ENCODE results near the gene TMPRSS6. TPM values are rescaled to one million over a fixed set of nuclear protein-coding genes. Genes with fewer than 3 reads are reported as not detected.

TMPRSS6 gene
- total and polyA plus RNA-seq, 2 experiments from 2014 or later, result 0.05 TPM; not detected in 1

DNA sequence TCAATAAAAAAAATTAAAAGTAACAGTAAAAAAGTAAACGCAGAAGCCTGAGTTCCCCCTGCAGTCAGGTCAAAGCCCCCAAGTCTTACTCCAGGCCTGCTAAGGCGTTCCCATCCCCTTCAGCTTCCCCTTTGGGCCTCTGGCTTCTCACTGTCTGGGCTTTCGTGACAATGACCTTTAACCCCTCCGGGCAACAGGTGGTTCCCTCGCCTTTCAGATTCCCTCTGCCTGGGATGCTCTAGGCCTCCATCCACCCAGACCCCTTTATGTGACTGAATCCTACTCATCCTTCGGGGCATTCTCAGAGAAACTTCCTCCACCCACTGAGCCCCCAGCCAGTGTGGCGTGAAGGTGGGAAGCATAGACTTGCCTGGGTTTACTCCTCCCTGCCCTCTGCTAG, 82.0 kb downstream of the TMPRSS6 start:
- Histone ChIP-seq H4K20me1 (ENCODE audit: insufficient read depth) (no peaks in the 10 kb centered on the region; the same call in 1 of the 2 replicates), H3K27me3 (replicated peaks; ENCODE audit: insufficient read depth) (no peaks in the 10 kb centered on the region), H3K9me3 (ENCODE audit: low read depth) (no peaks in the 10 kb centered on the region), H3K27ac (no peak overlapping the region), H3K4me3 (no peak overlapping the region), H3K9ac (no peak overlapping the region), H3K4me1 (ENCODE audit: insufficient read depth) (no peaks in the 10 kb centered on the region), H3K79me2 (ENCODE audit: insufficient read depth) (no peaks in the 10 kb centered on the region), H3K9me2 (ENCODE audit: insufficient read depth) (no peaks in the 10 kb centered on the region), H2AFZ (no peak overlapping the region), H3K36me3 (ENCODE audit: low read depth) (no peaks in the 10 kb centered on the region; the same call in 1 of the 2 replicates), H3F3A (ENCODE audit: insufficient read depth) (no peaks in the 10 kb centered on the region), H3K4me2 (ENCODE audit: unreplicated experiment) (no peak overlapping the region)
- no peak for DNase-seq
- 86 to 88% methylated on average over 7 of the region's 7 CpGs for WGBS, 2 experiments (ENCODE audit: low coverage in 1 of 2, low lambda C conversion rate in 2 of 2, missing lambda C conversion rate in 2 of 2)
- in situ Hi-C loops (cut with MboI), result no loop called here
- TF ChIP-seq EZH2phosphoT487 (IDR thresholded peaks at IDR 0.05; ENCODE audit: insufficient read depth, low read depth) (no peak), EZH2 (IDR thresholded peaks at IDR 0.05; ENCODE audit: insufficient read depth, poor library complexity, severe bottlenecking) (no peak)

DNA sequence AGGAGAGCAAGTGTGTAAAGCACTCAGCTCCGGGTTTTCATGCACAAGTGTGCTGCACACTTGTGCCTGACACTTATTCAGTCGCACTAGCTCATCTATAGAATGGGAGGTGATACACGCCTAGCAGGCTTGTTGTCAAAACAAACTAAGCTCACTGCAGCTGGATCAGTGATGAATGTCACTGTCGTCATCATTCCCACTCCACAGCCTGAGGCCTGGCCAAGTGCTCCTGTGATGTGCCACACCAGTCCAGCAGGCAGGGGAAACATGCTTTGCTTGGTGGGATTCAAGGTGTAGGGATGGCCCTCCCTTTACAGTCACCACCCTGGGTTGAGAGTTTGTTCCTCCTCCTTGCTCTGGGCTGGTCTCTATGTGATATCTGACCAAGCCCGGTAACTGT, 83.2 kb downstream of the TMPRSS6 start:
- no peaks in the 10 kb centered on the region for H3K27me3 ChIP-seq (replicated peaks; ENCODE audit: insufficient read depth)
- H4K20me1 ChIP-seq (ENCODE audit: insufficient read depth), result no peaks in the 10 kb centered on the region; the same call in 1 of the 2 replicates
- no peak overlapping the region for H3K9ac ChIP-seq
- TF ChIP-seq EZH2 (IDR thresholded peaks at IDR 0.05; ENCODE audit: insufficient read depth, poor library complexity, severe bottlenecking) (no peak), EZH2phosphoT487 (IDR thresholded peaks at IDR 0.05; ENCODE audit: insufficient read depth, low read depth) (no peak)
- H3K27ac ChIP-seq, result no peak overlapping the region
- H3K79me2 ChIP-seq (ENCODE audit: insufficient read depth), result 0 out of 2 replicates have a peak, but pooled peaks cover 5% of the 10 kb centered on the region
- no peaks in the 10 kb centered on the region for H3F3A ChIP-seq (ENCODE audit: insufficient read depth)
- in situ Hi-C loops (cut with MboI), result no loop called here
- H3K9me2 ChIP-seq (ENCODE audit: insufficient read depth), result no peaks in the 10 kb centered on the region
- WGBS, 2 experiments (ENCODE audit: low coverage in 1 of 2, low lambda C conversion rate in 2 of 2, missing lambda C conversion rate in 2 of 2), result 91 to 96% methylated on average over 5 of the region's 5 CpGs
- H3K4me1 ChIP-seq (ENCODE audit: insufficient read depth), result no peaks in the 10 kb centered on the region
- no peak overlapping the region for H3K4me2 ChIP-seq (ENCODE audit: unreplicated experiment)
- no peak overlapping the region for H2AFZ ChIP-seq
- H3K36me3 ChIP-seq (ENCODE audit: low read depth), result no peaks in the 10 kb centered on the region; the same call in 1 of the 2 replicates
- H3K4me3 ChIP-seq, result no peak overlapping the region
- no peaks in the 10 kb centered on the region for H3K9me3 ChIP-seq (ENCODE audit: low read depth)
- no peak for DNase-seq

DNA sequence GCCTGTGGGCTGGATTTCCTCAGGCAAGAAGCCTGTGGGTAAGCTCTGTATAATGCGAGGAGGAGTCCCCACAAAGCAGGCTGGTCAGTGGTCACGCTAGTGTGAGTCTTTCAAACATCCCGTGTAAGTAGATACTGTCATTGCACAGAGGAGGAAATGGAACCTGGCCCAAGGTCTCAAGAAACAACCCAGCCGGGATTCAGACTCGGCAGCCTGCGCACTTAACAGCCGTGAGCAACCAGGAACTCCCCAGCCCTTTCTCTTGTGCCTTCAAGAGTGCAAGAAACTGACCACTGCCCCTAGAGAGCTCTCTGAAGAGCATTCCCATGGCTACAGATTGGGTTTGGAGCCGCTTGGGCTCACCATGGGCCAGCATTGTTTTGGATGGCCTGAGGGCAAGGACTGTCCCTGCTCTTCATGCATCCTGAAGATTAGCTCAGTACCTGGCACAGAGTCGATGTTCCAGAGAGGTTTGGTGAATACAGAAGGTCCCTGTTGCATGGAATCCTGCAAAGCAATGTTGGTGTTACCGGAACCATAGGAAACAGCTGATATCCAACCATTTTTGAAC, 83.9 kb downstream of the TMPRSS6 start:
- Histone ChIP-seq H3K9me2 (ENCODE audit: insufficient read depth) (no peaks in the 10 kb centered on the region), H3K9me3 (ENCODE audit: low read depth) (no peaks in the 10 kb centered on the region), H2AFZ (no peak overlapping the region), H3K4me2 (ENCODE audit: unreplicated experiment) (no peak overlapping the region), H4K20me1 (ENCODE audit: insufficient read depth) (no peaks in the 10 kb centered on the region; the same call in 1 of the 2 replicates), H3K27ac (no peak overlapping the region), H3K4me1 (ENCODE audit: insufficient read depth) (0 out of 2 replicates have a peak, but pooled peaks cover under 1% of the 10 kb centered on the region), H3F3A (ENCODE audit: insufficient read depth) (no peaks in the 10 kb centered on the region), H3K36me3 (ENCODE audit: low read depth) (no peaks in the 10 kb centered on the region; the same call in 1 of the 2 replicates), H3K9ac (no peak overlapping the region), H3K4me3 (no peak overlapping the region), H3K27me3 (replicated peaks; ENCODE audit: insufficient read depth) (no peaks in the 10 kb centered on the region), H3K79me2 (ENCODE audit: insufficient read depth) (peaks cover 10% of the 10 kb centered on the region)
- in situ Hi-C loops (cut with MboI), result no loop called here
- no peak for TF ChIP-seq EZH2 (IDR thresholded peaks at IDR 0.05; ENCODE audit: insufficient read depth, poor library complexity, severe bottlenecking)
- TF ChIP-seq EZH2phosphoT487 (IDR thresholded peaks at IDR 0.05; ENCODE audit: insufficient read depth, low read depth), result no peak
- DNase-seq, result no peak
- WGBS, 2 experiments (ENCODE audit: low coverage in 1 of 2, low lambda C conversion rate in 2 of 2, missing lambda C conversion rate in 2 of 2), result 93 to 94% methylated on average over 10 of the region's 10 CpGs

DNA sequence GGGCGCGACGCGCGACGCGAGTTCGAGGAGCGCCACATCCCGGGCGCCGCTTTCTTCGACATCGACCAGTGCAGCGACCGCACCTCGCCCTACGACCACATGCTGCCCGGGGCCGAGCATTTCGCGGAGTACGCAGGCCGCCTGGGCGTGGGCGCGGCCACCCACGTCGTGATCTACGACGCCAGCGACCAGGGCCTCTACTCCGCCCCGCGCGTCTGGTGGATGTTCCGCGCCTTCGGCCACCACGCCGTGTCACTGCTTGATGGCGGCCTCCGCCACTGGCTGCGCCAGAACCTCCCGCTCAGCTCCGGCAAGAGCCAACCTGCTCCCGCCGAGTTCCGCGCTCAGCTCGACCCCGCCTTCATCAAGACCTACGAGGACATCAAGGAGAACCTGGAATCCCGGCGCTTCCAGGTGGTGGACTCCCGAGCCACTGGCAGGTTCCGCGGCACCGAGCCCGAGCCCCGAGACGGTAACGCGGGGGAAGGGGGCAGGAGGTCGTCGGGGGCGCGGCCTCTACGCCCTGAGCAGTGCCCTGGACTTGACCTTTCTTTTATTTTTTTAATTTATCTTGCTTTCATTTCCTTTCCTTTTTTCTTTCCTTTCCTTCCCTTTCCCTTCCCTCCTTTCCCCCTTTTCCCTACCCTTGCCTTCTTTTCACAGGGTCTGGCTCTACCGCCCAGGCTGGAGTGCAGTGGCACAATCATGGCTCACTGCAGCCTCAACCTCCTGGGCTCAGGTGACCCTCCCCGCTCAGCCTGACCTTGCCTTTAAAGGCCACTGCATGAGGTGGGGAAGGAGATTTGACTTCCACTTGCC, 85.0 kb downstream of the TMPRSS6 start:
- DNase-seq, result no peak
- Histone ChIP-seq H3K4me2 (ENCODE audit: unreplicated experiment) (no peak overlapping the region), H3K27me3 (replicated peaks; ENCODE audit: insufficient read depth) (no peaks in the 10 kb centered on the region), H3K9me3 (ENCODE audit: low read depth) (no peaks in the 10 kb centered on the region), H3K79me2 (ENCODE audit: insufficient read depth) (peaks cover 15% of the 10 kb centered on the region), H3K4me1 (ENCODE audit: insufficient read depth) (0 out of 2 replicates have a peak, but pooled peaks cover 5% of the 10 kb centered on the region), H2AFZ (no peak overlapping the region), H3K9me2 (ENCODE audit: insufficient read depth) (no peaks in the 10 kb centered on the region), H4K20me1 (ENCODE audit: insufficient read depth) (no peaks in the 10 kb centered on the region; the same call in 1 of the 2 replicates), H3K27ac (no peak overlapping the region), H3K4me3 (no peak overlapping the region), H3K36me3 (ENCODE audit: low read depth) (no peaks in the 10 kb centered on the region; the same call in 1 of the 2 replicates), H3F3A (ENCODE audit: insufficient read depth) (no peaks in the 10 kb centered on the region), H3K9ac (no peak overlapping the region)
- 98% methylated on average over 42 to 71 of the region's 71 CpGs for WGBS, 2 experiments (ENCODE audit: low coverage in 1 of 2, low lambda C conversion rate in 2 of 2, missing lambda C conversion rate in 2 of 2)
- no peak for TF ChIP-seq EZH2 (IDR thresholded peaks at IDR 0.05; ENCODE audit: insufficient read depth, poor library complexity, severe bottlenecking)
- no peak for TF ChIP-seq EZH2phosphoT487 (IDR thresholded peaks at IDR 0.05; ENCODE audit: insufficient read depth, low read depth)
- in situ Hi-C loops (cut with MboI), result no loop called here
